22Rv1 (cell line): ENCODE measurements around the gene DDX23.
A peak's percentile ranks its signal among the peaks of the same experiment; 100 is the strongest.

ENCODE experiments used
- H3K27ac ChIP-seq: fragments of 450-650 bp; 2 replicates; pipeline ENCODE4 v1.5.1; 2017
- ZFX ChIP-seq: fragments of 450-650 bp; IDR thresholded peaks from 2 replicates; pipeline ENCODE4 v1.6.1; 2017; ENCODE audit warnings: antibody characterized with exemption, borderline replicate concordance
- TF ChIP-seq, protein P1 (sequence below): fragments of 450-650 bp; IDR thresholded peaks from 2 replicates; pipeline ENCODE4 v1.5.1; 2017; ENCODE audit warnings: mild to moderate bottlenecking

The DDX23 gene

DNA sequence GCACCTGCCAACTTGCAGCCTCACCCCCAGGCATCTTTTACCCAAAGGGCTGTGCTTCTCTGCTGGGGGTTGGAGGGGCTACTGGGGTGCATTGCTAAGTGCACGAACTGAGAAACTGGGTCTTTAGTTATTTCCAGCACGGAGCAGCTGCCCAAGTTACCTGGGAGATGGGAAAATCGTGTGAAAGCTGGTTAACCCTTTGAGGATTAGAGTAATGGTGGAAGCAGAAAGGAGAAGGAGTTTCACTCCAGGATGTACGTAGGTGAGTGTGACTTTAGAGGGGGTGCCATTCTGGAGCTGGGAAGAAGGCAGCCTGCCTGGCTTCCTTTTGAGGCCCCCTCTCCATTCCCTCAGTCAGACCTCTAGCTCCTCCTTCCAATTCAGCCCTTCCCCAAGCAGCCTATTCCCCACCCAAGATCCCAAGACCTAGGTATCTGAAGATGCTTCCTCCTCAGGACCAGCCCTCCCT is 62.1 kb downstream of the DDX23 start:
- peak overlapping the region; percentile 95 for H3K27ac ChIP-seq
- TF ChIP-seq ZFX, result no peak
- TF ChIP-seq, protein P1, sequence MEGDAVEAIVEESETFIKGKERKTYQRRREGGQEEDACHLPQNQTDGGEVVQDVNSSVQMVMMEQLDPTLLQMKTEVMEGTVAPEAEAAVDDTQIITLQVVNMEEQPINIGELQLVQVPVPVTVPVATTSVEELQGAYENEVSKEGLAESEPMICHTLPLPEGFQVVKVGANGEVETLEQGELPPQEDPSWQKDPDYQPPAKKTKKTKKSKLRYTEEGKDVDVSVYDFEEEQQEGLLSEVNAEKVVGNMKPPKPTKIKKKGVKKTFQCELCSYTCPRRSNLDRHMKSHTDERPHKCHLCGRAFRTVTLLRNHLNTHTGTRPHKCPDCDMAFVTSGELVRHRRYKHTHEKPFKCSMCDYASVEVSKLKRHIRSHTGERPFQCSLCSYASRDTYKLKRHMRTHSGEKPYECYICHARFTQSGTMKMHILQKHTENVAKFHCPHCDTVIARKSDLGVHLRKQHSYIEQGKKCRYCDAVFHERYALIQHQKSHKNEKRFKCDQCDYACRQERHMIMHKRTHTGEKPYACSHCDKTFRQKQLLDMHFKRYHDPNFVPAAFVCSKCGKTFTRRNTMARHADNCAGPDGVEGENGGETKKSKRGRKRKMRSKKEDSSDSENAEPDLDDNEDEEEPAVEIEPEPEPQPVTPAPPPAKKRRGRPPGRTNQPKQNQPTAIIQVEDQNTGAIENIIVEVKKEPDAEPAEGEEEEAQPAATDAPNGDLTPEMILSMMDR, result no peak

DNA sequence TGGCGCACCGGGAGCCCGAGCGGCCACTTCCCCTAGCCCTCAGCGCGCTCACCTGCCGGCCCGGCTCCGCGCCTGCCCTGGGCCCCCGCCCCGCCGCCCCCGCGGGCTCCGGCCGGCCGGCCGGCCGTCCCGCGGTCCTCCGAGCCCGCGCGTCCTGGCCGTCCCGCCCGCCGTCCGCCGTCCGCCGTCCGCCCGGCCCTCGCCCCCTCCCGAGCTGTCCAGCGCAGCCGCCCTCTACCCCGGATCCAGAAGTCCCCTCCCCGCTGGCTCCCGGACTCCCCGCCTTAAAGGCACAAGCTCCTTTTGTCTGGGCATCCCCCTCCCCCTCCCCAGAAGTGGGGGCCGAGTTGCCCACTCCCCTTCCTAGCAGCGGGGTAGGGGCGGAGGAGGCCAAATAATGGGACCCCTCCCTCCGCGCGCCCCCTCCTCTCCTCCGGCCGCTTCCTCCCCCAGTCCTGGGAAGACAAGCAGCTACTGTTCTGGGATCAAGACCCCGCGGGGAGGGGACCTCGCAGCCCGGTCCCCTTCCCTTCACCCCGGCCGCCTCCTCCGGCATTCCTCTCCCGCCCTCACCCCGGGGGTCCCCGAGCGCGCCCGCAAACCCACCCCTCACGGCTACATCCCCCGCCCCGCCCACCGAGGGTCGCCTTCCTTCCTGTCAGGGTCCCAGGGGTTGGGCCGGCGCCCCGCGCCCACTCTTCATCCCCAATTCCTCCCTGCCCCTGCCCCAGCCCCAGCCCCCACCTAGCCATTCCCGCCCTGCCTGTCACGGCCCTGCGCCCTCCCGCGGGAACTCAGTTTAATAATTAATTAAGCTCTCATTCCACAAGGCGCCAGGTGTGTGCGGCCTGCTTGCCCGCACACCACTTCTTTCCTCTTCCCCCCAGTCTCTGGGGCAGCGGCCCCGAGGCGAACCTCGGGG is 62.8 kb downstream of the DDX23 start, which contains the start of gene ADCY6:
TSS of gene ADCY6 (minus strand) at position 236 of the 922 bp plus-strand sequence. CDS start 5,655 bp downstream, outside the sequence.
- TF ChIP-seq ZFX, result no peak
- TF ChIP-seq, protein P1, result 0 out of 2 replicates have a peak, but pooled peaks have one; percentile 9
- H3K27ac ChIP-seq, result peak within 1 kb of the TSS; percentile 95

DNA sequence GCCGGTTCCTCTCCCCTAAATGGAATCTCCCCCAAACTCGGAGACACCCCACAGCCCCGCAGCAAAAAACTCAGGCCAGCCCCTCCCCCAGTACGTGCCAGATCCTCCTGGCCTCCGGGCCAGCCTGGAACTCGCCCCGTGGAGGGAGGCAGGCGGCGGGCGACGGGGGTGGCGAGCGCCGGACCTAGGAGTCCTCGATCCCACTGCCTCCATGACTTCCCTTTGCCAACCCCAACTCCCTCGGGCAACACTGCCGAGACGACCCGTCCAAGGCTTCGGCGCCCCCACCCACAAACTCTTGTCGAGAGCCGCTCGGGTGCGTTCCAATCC is 63.5 kb downstream of the DDX23 start:
- TF ChIP-seq ZFX, result no peak
- TF ChIP-seq, protein P1, result no peak
- peak overlapping the region; percentile 95 for H3K27ac ChIP-seq

DNA sequence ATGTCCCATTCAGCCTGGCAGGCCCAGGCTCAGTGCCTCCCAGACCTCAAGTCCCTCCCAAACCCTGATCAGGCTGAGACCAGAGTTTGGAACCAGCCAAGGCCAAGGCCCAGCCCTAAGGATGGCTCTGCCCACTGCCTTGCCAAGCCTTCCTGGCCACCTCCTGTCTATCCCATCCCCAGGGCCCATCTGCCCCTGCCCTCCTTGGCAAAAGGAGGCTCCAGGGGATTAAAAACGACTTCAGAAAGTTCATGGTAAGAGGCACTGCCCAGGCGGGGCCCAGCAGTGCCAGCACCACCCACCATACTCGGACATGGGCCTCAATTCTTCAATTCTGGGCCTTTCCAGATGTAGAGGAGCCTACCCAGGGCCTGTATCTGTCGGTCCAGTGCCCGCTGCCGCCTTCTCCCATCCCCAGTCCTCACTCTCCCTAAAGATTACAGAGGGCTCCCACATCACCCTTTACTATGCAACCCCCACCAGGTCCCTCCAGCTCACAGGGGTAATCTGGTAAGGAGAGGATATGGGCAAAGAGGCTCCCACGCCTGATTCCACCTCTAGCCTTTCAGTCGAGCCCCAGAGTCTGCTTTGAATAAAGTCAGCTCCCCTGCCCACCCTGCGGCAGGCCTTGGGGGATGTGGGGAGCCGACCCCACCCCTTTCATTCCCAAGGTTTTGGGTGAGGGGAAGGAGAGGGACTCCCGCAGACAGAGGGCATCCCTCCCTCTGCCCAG is 64.0 kb downstream of the DDX23 start:
- TF ChIP-seq, protein P1, result no peak
- no peak for TF ChIP-seq ZFX
- H3K27ac ChIP-seq, result peak overlapping the region; percentile 95

DNA sequence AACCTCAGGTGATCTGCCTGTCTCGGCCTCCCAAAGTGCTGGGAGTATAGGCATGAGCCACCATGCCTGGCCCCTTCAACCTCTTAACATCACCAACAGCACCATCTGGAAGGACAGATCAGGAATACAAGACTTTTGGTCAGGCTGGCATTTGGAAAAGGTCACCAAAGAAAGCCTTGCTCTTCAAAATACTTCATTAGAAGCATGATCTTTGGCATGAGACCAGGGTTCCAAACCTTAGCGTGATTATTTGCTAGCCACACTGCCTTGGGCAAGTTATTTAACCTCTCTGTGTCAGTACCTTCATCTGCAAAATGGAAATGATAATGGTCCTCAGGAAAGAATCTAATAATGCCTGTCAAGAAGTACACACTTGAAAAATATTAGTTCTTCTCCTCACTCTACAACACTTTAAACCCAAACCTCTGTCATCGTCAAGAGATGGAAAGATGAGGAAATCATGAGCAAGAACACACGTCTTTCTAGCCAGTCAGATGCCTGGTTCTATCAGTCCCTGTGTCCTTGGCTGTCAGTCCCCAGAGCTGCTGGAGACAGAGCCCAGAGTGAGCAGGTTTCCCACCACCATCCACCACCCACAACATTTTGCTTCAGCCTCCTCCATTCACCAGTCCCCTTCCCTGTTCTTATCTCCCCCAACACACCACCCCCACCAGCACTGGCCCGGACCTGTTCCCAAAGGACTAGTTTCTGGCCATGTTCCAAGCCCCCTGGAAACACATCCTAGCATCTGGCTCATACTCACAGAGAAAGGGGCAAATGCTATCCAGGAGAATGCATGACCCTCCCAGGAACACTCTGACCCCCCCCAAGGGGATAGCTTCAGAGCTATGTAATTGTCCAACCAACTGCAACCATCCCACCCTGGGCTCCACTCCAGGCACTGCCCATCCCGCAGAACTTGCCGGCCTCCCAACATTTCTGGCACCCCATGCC is 65.1 kb downstream of the DDX23 start:
- peak overlapping the region; percentile 95 for H3K27ac ChIP-seq
- TF ChIP-seq, protein P1, result no peak
- TF ChIP-seq ZFX, result no peak

DNA sequence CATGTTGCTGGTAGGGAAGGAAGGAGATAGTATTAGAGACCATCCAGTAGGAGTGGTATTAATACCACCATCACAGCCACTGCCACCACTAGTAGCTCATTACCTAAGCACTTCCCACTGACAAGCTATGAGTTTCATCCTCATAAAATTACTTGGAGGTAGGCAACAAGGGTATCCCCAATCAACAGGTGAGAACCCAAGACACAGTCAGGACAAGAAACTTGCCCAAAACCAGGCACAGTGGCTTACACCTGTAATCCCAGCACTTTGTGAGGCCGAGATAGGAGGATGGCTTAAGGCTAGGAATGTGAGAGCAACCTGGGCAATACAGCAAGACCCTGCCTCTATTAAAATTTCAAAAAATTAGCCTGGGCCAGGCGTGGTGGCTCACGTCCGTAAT is 68.5 kb downstream of the DDX23 start:
- peak overlapping the region; percentile 95; the same call in 1 of the 2 replicates for H3K27ac ChIP-seq
- TF ChIP-seq, protein P1, result no peak
- TF ChIP-seq ZFX, result no peak
